GM21786 (cell line): Measurements from ENCODE around the gene CXCL1.
"Not testable (repeated sequence)": the region's sequence is repeated elsewhere in the genome, so short reads cannot be mapped to it uniquely, and the experiment has no call there.

Experiments
- ATAC-seq: cut with Tn5 transposase; IDR thresholded peaks from one replicate; pipeline ENCODE4 v1.9.1; 2021; ENCODE audit not compliant: unreplicated experiment

The CXCL1 gene

GRCh38 chr4:73872316-73873108 is 3.3 kb downstream of the CXCL1 start:
- no peak for ATAC-seq

- no peak for ATAC-seq
Measured at GRCh38 chr4:73874386-73874785, 5.2 kb downstream of the CXCL1 start.

- no peak for ATAC-seq
Measured at GRCh38 chr4:73875401-73875800, 6.2 kb downstream of the CXCL1 start.

- no peak for ATAC-seq
Measured at GRCh38 chr4:73883306-73883705, 14.1 kb downstream of the CXCL1 start.

- no peak for ATAC-seq
Measured at GRCh38 chr4:73885574-73886267, 16.5 kb downstream of the CXCL1 start.

GRCh38 chr4:73891326-73891725 is 22.1 kb downstream of the CXCL1 start:
- no peak for ATAC-seq

- no peak for ATAC-seq
Measured at GRCh38 chr4:73891739-73892405, 22.7 kb downstream of the CXCL1 start.

GRCh38 chr4:73892966-73893365 is 23.8 kb downstream of the CXCL1 start:
- ATAC-seq: no peak

GRCh38 chr4:73894001-73894400 is 24.8 kb downstream of the CXCL1 start:
- ATAC-seq: no peak

- no peak for ATAC-seq
Measured at GRCh38 chr4:73895201-73896175, 26.3 kb downstream of the CXCL1 start.

GRCh38 chr4:73896416-73896815 is 27.2 kb downstream of the CXCL1 start:
- ATAC-seq: no peak

- ATAC-seq: no peak
Measured at GRCh38 chr4:73897380-73898136, 28.4 kb downstream of the CXCL1 start.

- ATAC-seq: not testable (repeated sequence)
Measured at GRCh38 chr4:73899338-73899737, 30.1 kb downstream of the CXCL1 start.

- no peak for ATAC-seq
Measured at GRCh38 chr4:73901031-73901430, 31.8 kb downstream of the CXCL1 start.

GRCh38 chr4:73902038-73902637 is 32.9 kb downstream of the CXCL1 start:
- no peak for ATAC-seq

- no peak for ATAC-seq
Measured at GRCh38 chr4:73902817-73903547, 33.8 kb downstream of the CXCL1 start.

- ATAC-seq: no peak
Measured at GRCh38 chr4:73904491-73904890, 35.3 kb downstream of the CXCL1 start.

GRCh38 chr4:73908965-73909364 is 39.8 kb downstream of the CXCL1 start:
- ATAC-seq: no peak

GRCh38 chr4:73911746-73912145 is 42.6 kb downstream of the CXCL1 start:
- no peak for ATAC-seq
